ENCODE measurements around the gene PITPNM1.

The PITPNM1 gene

DNA sequence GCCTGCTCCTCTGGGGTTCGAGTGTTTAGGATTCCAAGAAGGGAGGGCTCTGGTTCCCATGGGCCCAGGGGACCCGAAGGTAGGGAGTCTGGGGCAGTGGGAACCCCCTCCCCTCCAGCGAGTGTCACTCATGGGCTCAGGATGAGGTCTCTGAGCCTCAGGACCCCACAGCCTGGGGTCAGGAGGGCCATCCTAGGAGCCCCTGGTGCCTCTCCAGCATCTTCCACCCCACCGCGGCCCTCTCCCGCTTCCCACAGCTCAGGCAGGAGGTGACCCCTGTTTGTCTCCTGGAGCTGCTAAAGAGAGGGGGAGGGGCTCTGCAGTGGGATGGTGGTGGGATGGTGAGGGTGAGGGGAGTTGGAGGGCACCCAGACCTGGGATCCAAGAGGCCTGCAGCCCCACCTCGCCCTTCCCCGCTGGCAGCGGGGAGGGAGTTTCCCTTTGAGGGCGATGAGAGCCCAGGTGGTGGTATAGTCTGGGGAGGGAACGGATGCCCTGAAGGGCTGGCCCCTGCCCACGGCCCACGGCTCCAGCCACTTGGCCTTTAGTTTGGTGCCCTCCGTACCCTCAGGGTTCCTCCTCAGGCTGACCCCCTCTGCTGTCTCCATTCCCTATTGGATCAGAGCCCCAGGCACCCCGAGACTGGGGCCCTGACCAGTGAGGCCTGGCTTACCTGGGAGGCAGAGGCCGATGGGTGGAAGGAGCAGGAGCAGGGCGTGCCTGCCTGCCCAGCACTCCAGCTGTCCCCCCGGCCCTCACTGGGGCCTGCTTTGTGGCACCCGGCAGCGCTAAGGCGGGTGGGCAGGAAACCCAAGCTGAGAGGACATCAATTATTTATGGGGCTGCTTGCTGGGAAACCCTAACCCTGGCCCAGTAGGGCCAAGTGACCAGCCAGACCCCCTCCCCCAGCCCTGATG lies 51.1 kb downstream of the PITPNM1 start:
- TF ChIP-seq MYC (IDR thresholded peaks at IDR 0.05; ENCODE audit: low read depth, low read length) (no peak), POLR2A (IDR thresholded peaks at IDR 0.05; ENCODE audit: extremely low read depth, insufficient read length) (no peak)
- TF ChIP-seq, protein P1, sequence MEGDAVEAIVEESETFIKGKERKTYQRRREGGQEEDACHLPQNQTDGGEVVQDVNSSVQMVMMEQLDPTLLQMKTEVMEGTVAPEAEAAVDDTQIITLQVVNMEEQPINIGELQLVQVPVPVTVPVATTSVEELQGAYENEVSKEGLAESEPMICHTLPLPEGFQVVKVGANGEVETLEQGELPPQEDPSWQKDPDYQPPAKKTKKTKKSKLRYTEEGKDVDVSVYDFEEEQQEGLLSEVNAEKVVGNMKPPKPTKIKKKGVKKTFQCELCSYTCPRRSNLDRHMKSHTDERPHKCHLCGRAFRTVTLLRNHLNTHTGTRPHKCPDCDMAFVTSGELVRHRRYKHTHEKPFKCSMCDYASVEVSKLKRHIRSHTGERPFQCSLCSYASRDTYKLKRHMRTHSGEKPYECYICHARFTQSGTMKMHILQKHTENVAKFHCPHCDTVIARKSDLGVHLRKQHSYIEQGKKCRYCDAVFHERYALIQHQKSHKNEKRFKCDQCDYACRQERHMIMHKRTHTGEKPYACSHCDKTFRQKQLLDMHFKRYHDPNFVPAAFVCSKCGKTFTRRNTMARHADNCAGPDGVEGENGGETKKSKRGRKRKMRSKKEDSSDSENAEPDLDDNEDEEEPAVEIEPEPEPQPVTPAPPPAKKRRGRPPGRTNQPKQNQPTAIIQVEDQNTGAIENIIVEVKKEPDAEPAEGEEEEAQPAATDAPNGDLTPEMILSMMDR (IDR thresholded peaks at IDR 0.05; ENCODE audit: low read depth, low read length): no peak
- TF ChIP-seq, protein P2, sequence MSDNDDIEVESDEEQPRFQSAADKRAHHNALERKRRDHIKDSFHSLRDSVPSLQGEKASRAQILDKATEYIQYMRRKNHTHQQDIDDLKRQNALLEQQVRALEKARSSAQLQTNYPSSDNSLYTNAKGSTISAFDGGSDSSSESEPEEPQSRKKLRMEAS (IDR thresholded peaks at IDR 0.05; ENCODE audit: low read depth, low read length): no peak
- no peak overlapping the region for H3K4me3 ChIP-seq (ENCODE audit: low read depth, low read length)
- no peak for DNase-seq (ENCODE audit: low read depth)

DNA sequence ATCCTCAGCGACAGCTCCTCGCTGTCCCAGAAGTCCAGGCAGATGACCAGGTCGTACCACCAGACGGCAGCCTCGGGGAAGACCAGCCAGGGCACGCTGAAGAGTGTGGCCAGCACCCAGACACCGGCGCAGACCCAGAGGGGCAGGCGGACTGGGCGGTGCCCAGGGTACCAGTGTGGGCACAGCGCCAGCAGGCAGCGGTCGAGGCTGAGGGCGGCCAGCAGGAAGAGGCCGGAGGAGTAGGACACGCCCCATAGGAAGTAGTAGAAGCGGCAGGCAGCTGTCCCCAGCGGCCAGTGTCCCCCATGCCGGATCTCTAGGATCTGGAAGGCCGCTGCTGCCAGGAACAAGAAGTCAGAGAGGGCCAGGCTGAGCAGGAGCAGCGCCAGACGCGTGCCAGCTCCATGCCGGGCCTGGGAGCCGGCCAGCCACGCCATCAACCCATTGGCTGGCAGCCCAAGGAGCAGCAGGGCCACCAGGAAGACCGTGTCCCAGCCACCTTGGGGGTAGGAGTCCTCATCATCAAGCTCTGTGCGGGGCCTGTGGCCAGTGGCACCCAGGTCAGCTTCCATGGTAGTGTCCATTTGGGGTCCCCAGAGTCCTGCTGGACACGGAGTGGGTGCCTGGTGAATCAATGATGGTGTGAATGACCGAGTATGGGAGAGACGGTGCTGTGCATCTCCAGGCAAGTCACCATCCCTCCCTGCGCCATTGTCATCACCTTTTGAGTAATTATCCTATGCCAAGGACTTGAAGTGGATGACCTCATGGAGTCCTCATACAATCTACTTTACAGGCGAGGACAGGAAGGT lies 52.8 kb downstream of the PITPNM1 start, which contains the start of gene GPR152:
Gene GPR152, minus strand, starts transcription at position 589 of the 812 bp plus-strand sequence. Its CDS starts 5 bp downstream, at position 584.
- H3K4me3 ChIP-seq (ENCODE audit: low read depth, low read length): no peak within 1 kb of the TSS
- DNase-seq (ENCODE audit: low read depth): no peak
- TF ChIP-seq, protein P1 (IDR thresholded peaks at IDR 0.05; ENCODE audit: low read depth, low read length): no peak
- TF ChIP-seq MYC (IDR thresholded peaks at IDR 0.05; ENCODE audit: low read depth, low read length) (no peak), POLR2A (IDR thresholded peaks at IDR 0.05; ENCODE audit: extremely low read depth, insufficient read length) (no peak)

DNA sequence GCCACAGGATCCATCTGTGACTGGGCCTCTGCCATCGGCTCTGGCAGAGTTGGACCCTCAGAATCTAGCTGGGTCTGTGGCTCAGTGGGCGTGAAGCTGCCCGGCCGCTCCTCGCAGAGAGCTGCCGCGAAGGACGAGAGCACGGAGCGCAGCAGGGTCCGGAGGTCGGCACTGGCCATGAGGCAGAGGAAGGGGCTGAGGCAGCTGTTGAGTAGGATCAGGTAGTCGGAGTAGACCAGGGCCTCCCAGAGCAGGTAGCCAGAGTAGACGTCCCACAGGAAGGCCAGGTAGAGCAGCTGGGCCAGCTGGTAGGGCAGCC lies 53.5 kb downstream of the PITPNM1 start:
- no peak overlapping the region for H3K4me3 ChIP-seq (ENCODE audit: low read depth, low read length)
- DNase-seq (ENCODE audit: low read depth): no peak
- TF ChIP-seq, protein P2 (IDR thresholded peaks at IDR 0.05; ENCODE audit: low read depth, low read length): no peak
- TF ChIP-seq POLR2A (IDR thresholded peaks at IDR 0.05; ENCODE audit: extremely low read depth, insufficient read length) (no peak), MYC (IDR thresholded peaks at IDR 0.05; ENCODE audit: low read depth, low read length) (no peak)
- TF ChIP-seq, protein P1 (IDR thresholded peaks at IDR 0.05; ENCODE audit: low read depth, low read length): no peak

DNA sequence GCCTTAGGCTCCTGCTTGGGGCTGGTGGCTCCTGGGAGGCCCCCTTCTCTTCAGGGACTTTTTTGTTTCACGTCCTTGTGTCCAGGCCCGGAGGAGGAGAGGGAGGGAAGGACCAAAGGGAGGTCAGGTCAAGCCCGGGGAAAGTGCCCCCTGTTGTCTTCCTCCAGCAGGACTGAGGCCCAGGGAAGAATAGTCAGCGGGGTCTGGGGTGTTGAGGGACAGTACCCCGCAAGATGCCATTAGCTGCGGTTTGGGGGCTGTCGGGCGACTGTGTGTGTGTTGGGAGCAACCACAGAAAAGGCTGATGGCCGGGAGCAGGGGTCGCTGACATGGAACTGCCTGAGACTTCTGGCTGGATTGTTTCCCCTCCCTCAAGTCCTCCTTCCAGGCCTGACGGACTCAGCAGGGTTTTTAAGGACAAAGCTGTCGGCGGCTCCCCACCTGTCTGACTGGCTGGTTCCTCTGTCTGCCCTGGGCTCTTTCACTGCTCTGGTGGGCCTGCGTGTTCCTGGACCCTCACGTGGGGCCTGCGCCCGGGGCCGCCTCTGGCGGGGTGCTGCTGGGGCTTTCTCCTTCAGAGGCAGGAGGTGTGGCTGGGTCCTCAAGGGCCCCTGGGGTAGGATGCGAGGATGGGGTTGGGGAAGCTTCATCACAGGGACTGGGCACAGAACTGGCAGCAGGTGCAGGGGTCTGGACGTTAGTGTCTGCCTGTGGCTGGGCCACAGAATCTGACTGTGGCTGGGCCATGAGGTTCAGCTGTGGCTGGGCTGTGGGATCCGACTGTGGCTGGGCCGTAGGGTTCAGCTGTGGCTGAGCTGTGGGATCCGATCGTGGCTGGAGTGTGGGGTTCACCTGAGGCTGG lies 54.1 kb downstream of the PITPNM1 start:
- TF ChIP-seq, protein P2 (IDR thresholded peaks at IDR 0.05; ENCODE audit: low read depth, low read length): no peak
- TF ChIP-seq, protein P1 (IDR thresholded peaks at IDR 0.05; ENCODE audit: low read depth, low read length): no peak
- TF ChIP-seq MYC (IDR thresholded peaks at IDR 0.05; ENCODE audit: low read depth, low read length) (no peak), POLR2A (IDR thresholded peaks at IDR 0.05; ENCODE audit: extremely low read depth, insufficient read length) (no peak)

DNA sequence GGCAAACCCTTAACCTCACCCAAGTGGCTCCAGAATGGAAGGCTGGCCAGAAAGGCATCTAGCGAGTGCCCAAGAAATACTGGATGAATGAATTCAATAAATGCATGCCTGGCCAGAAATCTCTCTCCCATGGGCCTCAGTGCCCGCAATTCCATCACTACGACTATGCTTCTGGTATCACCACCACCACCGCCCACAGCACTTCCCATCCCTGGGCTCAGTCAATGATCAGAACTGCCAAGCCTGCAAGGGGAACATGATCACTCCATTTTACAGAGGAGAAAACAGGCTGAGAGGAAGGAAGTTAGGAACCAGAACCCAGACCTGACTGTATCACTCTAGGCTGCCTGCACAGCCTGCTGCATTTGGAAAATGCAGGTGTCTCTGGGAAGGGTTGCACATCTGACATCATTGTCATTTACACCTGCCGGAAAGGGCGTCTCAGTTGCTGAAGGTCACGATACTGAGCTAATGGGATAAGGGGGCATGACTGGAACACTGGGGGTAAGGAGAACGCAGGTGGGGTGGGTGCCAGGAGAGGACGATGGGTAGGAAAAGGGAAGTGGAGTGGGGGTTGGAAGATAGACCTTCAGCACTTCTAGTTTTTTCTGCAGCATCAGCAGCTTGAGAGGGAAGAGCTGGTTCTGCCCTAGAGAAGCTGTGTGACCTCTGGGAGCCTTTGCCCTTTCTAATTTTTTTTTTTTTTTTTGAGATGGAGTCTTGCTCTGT lies 55.9 kb downstream of the PITPNM1 start:
- DNase-seq (ENCODE audit: low read depth): peak; percentile 51
- no peak for TF ChIP-seq MYC (IDR thresholded peaks at IDR 0.05; ENCODE audit: low read depth, low read length)
- TF ChIP-seq, protein P2 (IDR thresholded peaks at IDR 0.05; ENCODE audit: low read depth, low read length): no peak
- TF ChIP-seq POLR2A (IDR thresholded peaks at IDR 0.05; ENCODE audit: extremely low read depth, insufficient read length): no peak
- TF ChIP-seq, protein P1 (IDR thresholded peaks at IDR 0.05; ENCODE audit: low read depth, low read length): no peak
- no peak overlapping the region for H3K4me3 ChIP-seq (ENCODE audit: low read depth, low read length)

More for the DNA sequence above, 54.1 kb downstream of the PITPNM1 start:
- no peak for DNase-seq (ENCODE audit: low read depth)
- no peak overlapping the region for H3K4me3 ChIP-seq (ENCODE audit: low read depth, low read length)
